ENCODE data around the gene SURF6. TPM values are rescaled to one million over a fixed set of nuclear protein-coding genes. Genes with fewer than 3 reads are reported as not detected.
A peak's percentile ranks its signal among the peaks of the same experiment; 100 is the strongest.

SURF6 gene
- 10 to 100 TPM; 13.8 to 23.5 (median 21.3) TPM for total RNA-seq
- 19.4 TPM for total RNA-seq (2013)

- H3K36me3 Mint-ChIP-seq: peaks cover 9% of the 10 kb centered on the region
- H3K4me1 ChIP-seq (ENCODE audit: control insufficient read depth, insufficient read depth, low read length): peaks cover 41% of the 10 kb centered on the region
- 8% methylated on average over 69 of the region's 70 CpGs for WGBS (ENCODE audit: insufficient coverage)
- peaks cover 39 to 53% of the 10 kb centered on the region in 2 donors for H3K4me1 Mint-ChIP-seq
- no peaks in the 10 kb centered on the region for H3K9me3 ChIP-seq (ENCODE audit: control insufficient read depth, insufficient read depth, low read length)
- peak within 1 kb of the TSS; percentile 91 to 95 for H3K27ac Mint-ChIP-seq
- intact Hi-C loops (cut with micrococcal nuclease): loop anchor here (1.0 to 2.0 kb wide), 2 partner anchors 12 to 41 kb away; partner anchors contain the start of genes MED22, RPL7A, STKLD1 and SURF4
- H3K4me3 Mint-ChIP-seq: peak within 1 kb of the TSS; percentile 95
- peak within 1 kb of the TSS; percentile 77 for H3K27ac ChIP-seq (ENCODE audit: low read length)
- H3K36me3 ChIP-seq (ENCODE audit: control insufficient read depth, insufficient read depth, low read length): peaks cover 34% of the 10 kb centered on the region
- DNase-seq (peak; percentile 93 to 97), ATAC-seq (peak; percentile 90 to 97 (median 92))
- H3K9me3 Mint-ChIP-seq: no peaks in the 10 kb centered on the region
- no peaks in the 10 kb centered on the region for H3K27me3 Mint-ChIP-seq (ENCODE audit: low read depth in 2 of 2)
- peak within 1 kb of the TSS; percentile 95 for H3K4me3 ChIP-seq (ENCODE audit: low read length)
- TF ChIP-seq, protein P1, sequence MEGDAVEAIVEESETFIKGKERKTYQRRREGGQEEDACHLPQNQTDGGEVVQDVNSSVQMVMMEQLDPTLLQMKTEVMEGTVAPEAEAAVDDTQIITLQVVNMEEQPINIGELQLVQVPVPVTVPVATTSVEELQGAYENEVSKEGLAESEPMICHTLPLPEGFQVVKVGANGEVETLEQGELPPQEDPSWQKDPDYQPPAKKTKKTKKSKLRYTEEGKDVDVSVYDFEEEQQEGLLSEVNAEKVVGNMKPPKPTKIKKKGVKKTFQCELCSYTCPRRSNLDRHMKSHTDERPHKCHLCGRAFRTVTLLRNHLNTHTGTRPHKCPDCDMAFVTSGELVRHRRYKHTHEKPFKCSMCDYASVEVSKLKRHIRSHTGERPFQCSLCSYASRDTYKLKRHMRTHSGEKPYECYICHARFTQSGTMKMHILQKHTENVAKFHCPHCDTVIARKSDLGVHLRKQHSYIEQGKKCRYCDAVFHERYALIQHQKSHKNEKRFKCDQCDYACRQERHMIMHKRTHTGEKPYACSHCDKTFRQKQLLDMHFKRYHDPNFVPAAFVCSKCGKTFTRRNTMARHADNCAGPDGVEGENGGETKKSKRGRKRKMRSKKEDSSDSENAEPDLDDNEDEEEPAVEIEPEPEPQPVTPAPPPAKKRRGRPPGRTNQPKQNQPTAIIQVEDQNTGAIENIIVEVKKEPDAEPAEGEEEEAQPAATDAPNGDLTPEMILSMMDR (IDR thresholded peaks at IDR 0.05): no peak
- H3K27me3 ChIP-seq (ENCODE audit: control insufficient read depth, insufficient read depth, low read length): no peaks in the 10 kb centered on the region
Measured at GRCh38 chr9:133335924-133336811, at the start of gene SURF6. TSS of gene SURF6 (minus strand) at chr9:133336188. CDS start at chr9:133336132, 56 bp downstream.

GRCh38 chr9:133385452-133385851, 49.5 kb upstream of the SURF6 start:
- Mint-ChIP-seq H3K36me3 (no peaks in the 10 kb centered on the region), H3K4me1 (no peaks in the 10 kb centered on the region), H3K9me3 (no peaks in the 10 kb centered on the region), H3K27me3 (ENCODE audit: low read depth in 2 of 2) (peaks cover 0 to 4% of the 10 kb centered on the region in 2 donors), H3K27ac (no peak overlapping the region), H3K4me3 (no peak overlapping the region)
- no peaks in the 10 kb centered on the region for H3K9me3 ChIP-seq (ENCODE audit: control insufficient read depth, insufficient read depth, low read length)
- no peak overlapping the region for H3K4me3 ChIP-seq (ENCODE audit: low read length)
- ATAC-seq (no peak), DNase-seq (no peak)
- H3K27me3 ChIP-seq (ENCODE audit: control insufficient read depth, insufficient read depth, low read length): no peaks in the 10 kb centered on the region
- no peak overlapping the region for H3K27ac ChIP-seq (ENCODE audit: low read length)
- intact Hi-C loops (cut with micrococcal nuclease): no loop called here
- TF ChIP-seq, protein P1 (IDR thresholded peaks at IDR 0.05): no peak
- 89% methylated on average over 14 of the region's 14 CpGs for WGBS (ENCODE audit: insufficient coverage)
- no peaks in the 10 kb centered on the region for H3K36me3 ChIP-seq (ENCODE audit: control insufficient read depth, insufficient read depth, low read length)
- H3K4me1 ChIP-seq (ENCODE audit: control insufficient read depth, insufficient read depth, low read length): no peaks in the 10 kb centered on the region

- H3K27ac Mint-ChIP-seq: no peak overlapping the region
- H3K27me3 Mint-ChIP-seq (ENCODE audit: low read depth in 2 of 2): peaks cover 0 to 4% of the 10 kb centered on the region in 2 donors
- TF ChIP-seq, protein P1 (IDR thresholded peaks at IDR 0.05): no peak
- no peaks in the 10 kb centered on the region for H3K27me3 ChIP-seq (ENCODE audit: control insufficient read depth, insufficient read depth, low read length)
- 96% methylated on average over 17 of the region's 17 CpGs for WGBS (ENCODE audit: insufficient coverage)
- H3K4me3 Mint-ChIP-seq: no peak overlapping the region
- H3K9me3 Mint-ChIP-seq: no peaks in the 10 kb centered on the region
- no peaks in the 10 kb centered on the region for H3K36me3 Mint-ChIP-seq
- intact Hi-C loops (cut with micrococcal nuclease): no loop called here
- H3K4me1 Mint-ChIP-seq: no peaks in the 10 kb centered on the region
- H3K4me1 ChIP-seq (ENCODE audit: control insufficient read depth, insufficient read depth, low read length): no peaks in the 10 kb centered on the region
- no peak for ATAC-seq
- H3K4me3 ChIP-seq (ENCODE audit: low read length): no peak overlapping the region
- no peak overlapping the region for H3K27ac ChIP-seq (ENCODE audit: low read length)
- DNase-seq: no peak
- H3K9me3 ChIP-seq (ENCODE audit: control insufficient read depth, insufficient read depth, low read length): no peaks in the 10 kb centered on the region
- no peaks in the 10 kb centered on the region for H3K36me3 ChIP-seq (ENCODE audit: control insufficient read depth, insufficient read depth, low read length)
Measured at GRCh38 chr9:133384736-133385321, 48.8 kb upstream of the SURF6 start.
